HepG2 (cell line): ENCODE results near the gene ASB4. TPM values are rescaled to one million over a fixed set of nuclear protein-coding genes. Genes with fewer than 3 reads are reported as not detected.

Experiments used
- BCL6 ChIP-seq: IDR thresholded peaks from 2 replicates; pipeline ENCODE4 v1.6.1; 2016; ENCODE audit warnings: missing genetic modification reagents, missing compliant biosample characterization
- ETV5 ChIP-seq: IDR thresholded peaks from 2 replicates; pipeline ENCODE4 v1.6.1; 2018; ENCODE audit warnings: missing biosample characterization, missing genetic modification reagents, inconsistent platforms, borderline replicate concordance
- FOXA1 ChIP-seq, 2 experiments: fragments of 450-650 bp in 1 of 2; sonication (generic) in 1 of 2; formaldehyde crosslinking in 1 of 2; IDR thresholded peaks; 2 replicates each; pipeline versions ENCODE4 v1.4.0 to v1.6.1; 2016 to 2020; ENCODE audit warnings: missing genetic modification reagents in 1 of 2
- MTA3 ChIP-seq: sonication (generic); formaldehyde crosslinking; IDR thresholded peaks from 2 replicates; pipeline ENCODE4 v1.4.0; 2020; ENCODE audit warnings: missing genetic modification reagents
- RARA ChIP-seq: IDR thresholded peaks from 2 replicates; pipeline ENCODE4 v1.6.1; 2016; ENCODE audit warnings: missing genetic modification reagents, missing compliant biosample characterization
- SRSF4 ChIP-seq: fragments of 200-400 bp; formaldehyde crosslinking; IDR thresholded peaks from one replicate; pipeline ENCODE4 v1.6.1; 2018; ENCODE audit warnings: mild to moderate bottlenecking, low read depth, low read length, moderate library complexity; ENCODE audit not compliant: poor library complexity, severe bottlenecking
- STAT6 ChIP-seq: sonication (generic); formaldehyde crosslinking; IDR thresholded peaks from 2 replicates; pipeline ENCODE4 v1.4.0; 2020; ENCODE audit warnings: missing genetic modification reagents, mild to moderate bottlenecking, borderline replicate concordance
- ZKSCAN8 ChIP-seq: IDR thresholded peaks from 2 replicates; pipeline ENCODE4 v1.6.1; 2016; ENCODE audit warnings: borderline replicate concordance, missing genetic modification reagents, missing compliant biosample characterization
- ZNF326 ChIP-seq: sonication (generic); formaldehyde crosslinking; IDR thresholded peaks from 2 replicates; pipeline ENCODE4 v1.4.0; 2020; ENCODE audit warnings: missing genetic modification reagents, borderline replicate concordance
- ZNF646 ChIP-seq: sonication (generic); formaldehyde crosslinking; IDR thresholded peaks from 2 replicates; pipeline ENCODE4 v1.9.0; 2021; ENCODE audit warnings: mild to moderate bottlenecking, missing genetic modification reagents
- polyA plus RNA-seq, 8 experiments: library from polyadenylated mRNA; depleted of rRNA in 3 of 8; stranded (reverse) in 7 of 8; unstranded in 1 of 8; fragments of >200 nt; fragmentation: Illumina TruSeq in 4 of 8; extraction: Trizol in 4 of 8; gene quantifications; 2 replicates each; pipeline versions ENCODE4 v1.2.1 to v1.2.3, GENCODE V29; 2011 to 2016; ENCODE audit warnings: low read depth in 4 of 8, missing spikeins in 1 of 8, mixed read lengths in 1 of 8; ENCODE audit not compliant: insufficient read depth in 1 of 8
- total RNA-seq, 5 experiments: library from RNA; depleted of rRNA; stranded (reverse); fragments of >200 nt; fragmentation: Illumina TruSeq; extraction: Trizol; gene quantifications; 2 replicates each; pipeline ENCODE4 v1.2.3, GENCODE V29; 2016; ENCODE audit warnings: low read depth in 1 of 5

ASB4 gene
- total and polyA plus RNA-seq, 2 of the 13 experiments (the other 11 are each of a cell fraction or from before 2014, with no cell fraction given), result 1.1 to 4.0 TPM

GRCh38 chr7:95560674-95561073, 74.9 kb downstream of the ASB4 start (continued):
- TF ChIP-seq ZNF646 (CRISPR knock-in tag) (no peak), ETV5 (CRISPR knock-in tag) (no peak), ZNF326 (CRISPR knock-in tag) (no peak), STAT6 (CRISPR knock-in tag) (no peak), ZKSCAN8 (no peak), MTA3 (no peak), RARA (CRISPR knock-in tag) (peak; percentile 39; the same call in 1 of the 2 replicates), BCL6 (CRISPR knock-in tag) (peak; percentile 83), FOXA1 (IDR thresholded peaks at IDR 0.05) (no peak), FOXA1 (CRISPR knock-in tag; IDR thresholded peaks at IDR 0.05) (0 out of 2 replicates have a peak, but pooled peaks have one; percentile 20), SRSF4 (no peak)
